ENCODE measurements around the gene GMDS.
A peak's percentile ranks its signal among the peaks of the same experiment; 100 is the strongest.

GMDS gene

GRCh38 chr6:1612299-1612973, 633.0 kb downstream of the GMDS start:
- DNase-seq (ENCODE audit: low read depth): no peak
- TF ChIP-seq CTCF (IDR thresholded peaks at IDR 0.05; ENCODE audit: insufficient read depth, low read depth, low read length, missing control alignments): no peak
- H3K4me3 ChIP-seq (ENCODE audit: low read depth, low read length): no peak overlapping the region

GRCh38 chr6:1611572-1612298, 633.7 kb downstream of the GMDS start:
- peak overlapping the region; percentile 40 for H3K4me3 ChIP-seq (ENCODE audit: low read depth, low read length)
- no peak for TF ChIP-seq CTCF (IDR thresholded peaks at IDR 0.05; ENCODE audit: insufficient read depth, low read depth, low read length, missing control alignments)

GRCh38 chr6:1611322-1611571, 634.2 kb downstream of the GMDS start:
- TF ChIP-seq CTCF (IDR thresholded peaks at IDR 0.05; ENCODE audit: insufficient read depth, low read depth, low read length, missing control alignments): peak; percentile 10
- no peak for DNase-seq (ENCODE audit: low read depth)
- H3K4me3 ChIP-seq (ENCODE audit: low read depth, low read length): no peak overlapping the region

More at GRCh38 chr6:1611572-1612298, 633.7 kb downstream of the GMDS start:
- DNase-seq (ENCODE audit: low read depth): no peak

- DNase-seq (ENCODE audit: low read depth): peak; percentile 33
- H3K4me3 ChIP-seq (ENCODE audit: low read depth, low read length): peak overlapping the region; percentile 41
- no peak for TF ChIP-seq CTCF (IDR thresholded peaks at IDR 0.05; ENCODE audit: insufficient read depth, low read depth, low read length, missing control alignments)
Measured at GRCh38 chr6:1610497-1611321, 634.7 kb downstream of the GMDS start.

- peak within 1 kb of the TSS; percentile 61 for H3K4me3 ChIP-seq (ENCODE audit: low read depth, low read length)
- DNase-seq (ENCODE audit: low read depth): peak; percentile 78
- TF ChIP-seq CTCF (IDR thresholded peaks at IDR 0.05; ENCODE audit: insufficient read depth, low read depth, low read length, missing control alignments): no peak
Measured at GRCh38 chr6:1609648-1610496, 635.5 kb downstream of the GMDS start, which contains the start of gene FOXC1. FOXC1 (plus strand) TSS chr6:1609915; CDS start chr6:1610446, 531 bp downstream.

- H3K4me3 ChIP-seq (ENCODE audit: low read depth, low read length): peak overlapping the region; percentile 59
- TF ChIP-seq CTCF (IDR thresholded peaks at IDR 0.05; ENCODE audit: insufficient read depth, low read depth, low read length, missing control alignments): no peak
- no peak for DNase-seq (ENCODE audit: low read depth)
Measured at GRCh38 chr6:1609041-1609647, 636.3 kb downstream of the GMDS start.
